Mesendoderm (in vitro differentiated cells): ENCODE data around the gene PCMTD2.

ENCODE experiments used
- DNase-seq: peaks from one replicate; pipeline ENCODE4 v3.0.0; 2013
- H2AK5ac ChIP-seq: 2 replicates; pipeline ENCODE4 v1.6.1; 2013; ENCODE audit warnings: low read length, inconsistent platforms
- H2BK120ac ChIP-seq: 2 replicates; pipeline ENCODE4 v1.6.1; 2013; ENCODE audit warnings: low read depth, mild to moderate bottlenecking, low read length, moderate library complexity, mixed read lengths
- H2BK15ac ChIP-seq: replicated peaks from 2 replicates; pipeline ENCODE4 v1.6.1; 2013; ENCODE audit warnings: low read depth, mild to moderate bottlenecking, moderate library complexity
- H2BK5ac ChIP-seq: 2 replicates; pipeline ENCODE4 v1.6.1; 2013; ENCODE audit warnings: low read length, inconsistent platforms
- H3K18ac ChIP-seq: 2 replicates; pipeline ENCODE4 v1.6.1; 2013; ENCODE audit warnings: mild to moderate bottlenecking, low read length, mixed read lengths
- H3K23ac ChIP-seq: one replicate; pipeline ENCODE4 v1.6.1; 2013; ENCODE audit warnings: low read length
- H3K27ac ChIP-seq: 2 replicates; pipeline ENCODE4 v1.5.1; 2013; ENCODE audit warnings: low read depth, mild to moderate bottlenecking, inconsistent platforms, low read length, moderate library complexity
- H3K27me3 ChIP-seq: 2 replicates; pipeline ENCODE4 v1.6.1; 2013; ENCODE audit warnings: low read length, control low read depth, mild to moderate bottlenecking, inconsistent platforms; ENCODE audit not compliant: insufficient read depth, poor library complexity
- H3K36me3 ChIP-seq: 2 replicates; pipeline ENCODE4 v1.6.1; 2013; ENCODE audit warnings: low read length, inconsistent platforms; ENCODE audit not compliant: control insufficient read depth, insufficient read depth
- H3K4ac ChIP-seq: one replicate; pipeline ENCODE4 v1.6.1; 2013; ENCODE audit warnings: low read depth, mild to moderate bottlenecking, low read length, moderate library complexity
- H3K4me1 ChIP-seq: 2 replicates; pipeline ENCODE4 v1.6.1; 2013; ENCODE audit warnings: low read depth, low read length, inconsistent platforms; ENCODE audit not compliant: control insufficient read depth
- H3K4me2 ChIP-seq: 2 replicates; pipeline ENCODE4 v1.6.1; 2013; ENCODE audit warnings: low read length
- H3K4me3 ChIP-seq: 2 replicates; pipeline ENCODE4 v1.5.1; 2013; ENCODE audit warnings: mild to moderate bottlenecking, low read length
- H3K56ac ChIP-seq: one replicate; pipeline ENCODE4 v1.6.1; 2013; ENCODE audit warnings: low read length
- H3K79me1 ChIP-seq: 2 replicates; pipeline ENCODE4 v1.6.1; 2013; ENCODE audit warnings: low read length, inconsistent platforms
- H3K79me2 ChIP-seq: 2 replicates; pipeline ENCODE4 v1.6.1; 2013; ENCODE audit warnings: mild to moderate bottlenecking, low read length; ENCODE audit not compliant: control insufficient read depth, insufficient read depth
- H3K9ac ChIP-seq: 2 replicates; pipeline ENCODE4 v1.6.1; 2013; ENCODE audit warnings: low read length, inconsistent platforms
- H4K5ac ChIP-seq: one replicate; pipeline ENCODE4 v1.6.1; 2013; ENCODE audit warnings: low read length
- H4K8ac ChIP-seq: one replicate; pipeline ENCODE4 v1.6.1; 2013; ENCODE audit warnings: low read depth, mild to moderate bottlenecking, control low read depth, low read length, moderate library complexity
- WGBS: extraction: QIAGEN DNeasy Blood & Tissue Kit; methylation state at CpG from one replicate; pipeline ENCODE4 v1.1.7; 2013; ENCODE audit warnings: low lambda C conversion rate, missing lambda C conversion rate; ENCODE audit not compliant: insufficient coverage; ENCODE audit errors: extremely low coverage; 5-methylcytosine and 5-hydroxymethylcytosine counted together

Gene PCMTD2

DNA sequence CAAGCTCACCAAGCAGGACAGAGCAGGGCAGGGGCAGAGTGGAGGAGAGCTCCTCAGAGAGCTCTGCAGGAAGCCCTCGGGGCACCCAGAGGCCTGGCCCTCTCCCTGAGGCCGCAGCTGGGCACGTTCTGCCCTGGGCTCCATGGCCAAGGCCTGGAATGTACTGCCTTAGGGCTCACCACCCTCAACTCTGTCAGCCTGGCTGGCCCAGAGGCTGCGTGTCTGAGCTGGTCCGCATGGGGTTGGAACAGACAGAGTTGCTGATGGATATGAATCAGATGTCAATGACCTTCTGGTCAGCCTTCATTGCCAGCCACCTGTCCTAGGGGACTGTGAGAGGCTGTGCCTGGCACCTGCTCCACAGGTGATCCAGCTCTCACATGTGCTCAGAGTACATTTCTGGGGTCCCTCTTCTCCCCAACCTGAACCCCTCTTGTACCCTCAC, 33.2 kb upstream of the PCMTD2 start:
- peaks cover 2% of the 10 kb centered on the region for H3K4me1 ChIP-seq
- no peak overlapping the region for H4K8ac ChIP-seq
- H3K18ac ChIP-seq, result no peak overlapping the region
- H3K56ac ChIP-seq, result no peak overlapping the region
- no peaks in the 10 kb centered on the region for H3K36me3 ChIP-seq
- H3K4ac ChIP-seq, result no peak overlapping the region
- H2AK5ac ChIP-seq, result no peak overlapping the region
- no peak overlapping the region for H4K5ac ChIP-seq
- no peak for DNase-seq
- no peak overlapping the region for H2BK15ac ChIP-seq
- H3K9ac ChIP-seq, result no peak overlapping the region
- no peak overlapping the region for H3K4me3 ChIP-seq
- H3K79me2 ChIP-seq, result no peaks in the 10 kb centered on the region
- H2BK5ac ChIP-seq, result no peak overlapping the region
- H3K27me3 ChIP-seq, result no peaks in the 10 kb centered on the region
- no peaks in the 10 kb centered on the region for H3K79me1 ChIP-seq
- no peak overlapping the region for H2BK120ac ChIP-seq
- H3K23ac ChIP-seq, result no peak overlapping the region
- H3K27ac ChIP-seq, result no peak overlapping the region
- no peak overlapping the region for H3K4me2 ChIP-seq
- no CpG with 5 or more reads among the region's 5 CpGs for WGBS

DNA sequence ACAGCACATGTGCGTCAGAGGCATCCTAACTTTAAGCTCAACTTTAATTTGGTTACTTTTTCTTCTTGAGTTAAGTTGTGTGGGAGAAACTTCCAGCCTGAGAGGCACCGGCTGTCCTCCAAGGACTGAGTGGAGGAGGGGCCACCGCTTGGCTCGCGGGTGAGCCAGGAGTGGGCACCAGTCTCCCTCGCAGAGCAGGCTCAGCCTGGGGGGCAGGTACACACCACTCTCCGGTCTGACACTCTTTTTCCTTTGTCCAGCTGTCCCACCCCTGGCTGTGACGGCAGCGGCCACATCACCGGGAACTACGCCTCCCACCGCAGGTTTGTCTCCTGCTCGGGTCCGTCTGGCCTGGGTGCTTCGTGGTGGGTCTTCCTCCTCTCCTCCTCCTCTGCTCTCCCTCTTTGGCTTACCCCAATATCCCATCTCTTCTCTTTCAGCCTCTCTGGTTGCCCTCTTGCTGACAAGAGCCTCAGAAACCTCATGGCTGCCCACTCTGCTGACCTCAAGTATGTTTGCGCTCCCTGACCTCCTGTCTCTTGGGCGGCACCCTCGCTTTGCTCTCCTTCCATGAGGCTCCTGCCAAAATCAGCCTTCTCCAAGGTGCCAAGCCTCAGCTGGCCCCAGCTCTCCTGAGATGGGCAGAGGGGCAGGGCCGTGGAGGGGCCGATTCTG, 32.6 kb upstream of the PCMTD2 start:
- no peaks in the 10 kb centered on the region for H3K36me3 ChIP-seq
- DNase-seq, result no peak
- H3K4me1 ChIP-seq, result peaks cover 2% of the 10 kb centered on the region
- H3K9ac ChIP-seq, result no peak overlapping the region
- no peaks in the 10 kb centered on the region for H3K79me1 ChIP-seq
- H3K4me2 ChIP-seq, result no peak overlapping the region
- H4K8ac ChIP-seq, result no peak overlapping the region
- no peaks in the 10 kb centered on the region for H3K79me2 ChIP-seq
- no peak overlapping the region for H4K5ac ChIP-seq
- H3K23ac ChIP-seq, result no peak overlapping the region
- H3K4ac ChIP-seq, result no peak overlapping the region
- no peak overlapping the region for H3K27ac ChIP-seq
- no peak overlapping the region for H3K4me3 ChIP-seq
- no peak overlapping the region for H2BK120ac ChIP-seq
- no peaks in the 10 kb centered on the region for H3K27me3 ChIP-seq
- H3K18ac ChIP-seq, result no peak overlapping the region
- H2BK5ac ChIP-seq, result no peak overlapping the region
- no peak overlapping the region for H2AK5ac ChIP-seq
- H3K56ac ChIP-seq, result no peak overlapping the region
- WGBS, result no CpG with 5 or more reads among the region's 20 CpGs
- H2BK15ac ChIP-seq, result no peak overlapping the region

DNA sequence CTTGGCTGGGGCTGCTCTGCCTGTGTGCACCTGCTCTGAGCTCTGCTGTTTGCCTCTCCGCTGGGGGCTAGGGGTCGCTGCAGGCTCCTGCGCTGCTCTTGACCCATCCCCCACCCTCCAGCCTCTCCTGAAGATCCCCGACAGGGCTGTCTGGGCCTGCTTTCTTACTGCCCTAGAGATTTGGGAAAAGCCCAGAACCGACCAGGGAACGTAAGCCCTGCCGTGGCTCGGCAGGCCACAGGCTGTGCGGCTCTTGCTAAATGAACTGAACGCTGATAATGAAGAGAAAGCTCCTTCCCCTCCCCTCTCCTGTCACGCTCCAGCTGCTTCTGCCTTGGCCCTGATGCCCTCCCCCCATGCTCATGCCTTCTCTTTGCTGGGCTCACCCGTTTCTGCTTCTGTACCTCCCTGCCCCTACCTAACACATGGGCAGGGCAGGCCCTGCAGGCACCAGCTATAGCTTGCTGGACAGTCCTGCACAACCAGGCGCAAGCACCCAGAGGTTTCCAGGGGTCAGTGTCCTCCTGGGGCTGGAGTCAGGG, 32.0 kb upstream of the PCMTD2 start:
- Histone ChIP-seq H2BK120ac (no peak overlapping the region), H3K27ac (no peak overlapping the region), H2AK5ac (no peak overlapping the region), H3K18ac (no peak overlapping the region), H3K56ac (peak overlapping the region; percentile 6), H3K79me2 (no peaks in the 10 kb centered on the region), H3K23ac (no peak overlapping the region), H3K4me3 (no peak overlapping the region), H4K5ac (no peak overlapping the region), H4K8ac (no peak overlapping the region), H2BK15ac (no peak overlapping the region), H3K9ac (peak overlapping the region; percentile 35), H3K4me2 (no peak overlapping the region), H3K4ac (no peak overlapping the region), H2BK5ac (no peak overlapping the region), H3K27me3 (no peaks in the 10 kb centered on the region), H3K4me1 (peaks cover 2% of the 10 kb centered on the region), H3K36me3 (no peaks in the 10 kb centered on the region), H3K79me1 (no peaks in the 10 kb centered on the region)
- no CpG with 5 or more reads among the region's 13 CpGs for WGBS
- peak; percentile 88 for DNase-seq

DNA sequence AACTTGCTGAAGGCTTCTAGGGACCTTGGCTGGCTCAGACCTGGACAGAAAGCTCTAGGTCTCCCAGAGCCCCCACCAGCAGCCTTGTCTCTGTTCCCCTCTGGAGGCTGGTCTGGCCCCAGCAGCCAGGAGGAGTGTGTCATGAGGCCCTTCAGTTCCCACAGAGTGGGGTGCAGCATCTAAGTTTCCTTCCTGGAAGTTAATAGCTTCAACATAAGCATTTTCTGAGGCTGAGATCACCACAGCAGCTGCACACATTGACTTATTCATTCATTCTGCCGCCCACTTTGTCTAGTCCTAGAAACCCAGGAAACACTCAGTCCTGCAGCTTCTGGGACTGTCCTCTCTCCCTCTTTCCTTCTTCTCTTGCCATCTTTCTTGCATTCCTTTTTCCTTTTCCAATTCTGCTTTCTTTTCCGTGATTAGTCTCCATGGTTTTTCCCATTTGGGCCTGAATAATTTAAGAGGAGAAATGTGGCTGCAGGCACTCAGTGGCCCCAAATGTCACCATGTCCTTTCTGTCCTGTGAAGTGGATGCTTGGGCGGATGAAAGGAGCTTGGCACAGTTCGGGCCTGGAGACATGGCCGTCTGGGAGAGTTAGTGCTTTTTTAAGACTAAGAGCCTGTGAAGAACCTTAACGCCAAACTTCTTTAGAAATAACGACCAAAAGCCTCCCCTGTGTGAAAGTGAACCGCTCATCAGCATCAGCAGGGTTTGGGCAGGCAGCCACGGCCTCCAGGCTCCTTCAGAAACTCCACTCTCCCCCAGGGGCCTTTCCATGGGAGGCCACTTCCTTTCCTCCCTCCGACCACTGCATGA, 31.0 kb upstream of the PCMTD2 start:
- H3K27me3 ChIP-seq, result no peaks in the 10 kb centered on the region
- H3K4me1 ChIP-seq, result peaks cover 2% of the 10 kb centered on the region

DNA sequence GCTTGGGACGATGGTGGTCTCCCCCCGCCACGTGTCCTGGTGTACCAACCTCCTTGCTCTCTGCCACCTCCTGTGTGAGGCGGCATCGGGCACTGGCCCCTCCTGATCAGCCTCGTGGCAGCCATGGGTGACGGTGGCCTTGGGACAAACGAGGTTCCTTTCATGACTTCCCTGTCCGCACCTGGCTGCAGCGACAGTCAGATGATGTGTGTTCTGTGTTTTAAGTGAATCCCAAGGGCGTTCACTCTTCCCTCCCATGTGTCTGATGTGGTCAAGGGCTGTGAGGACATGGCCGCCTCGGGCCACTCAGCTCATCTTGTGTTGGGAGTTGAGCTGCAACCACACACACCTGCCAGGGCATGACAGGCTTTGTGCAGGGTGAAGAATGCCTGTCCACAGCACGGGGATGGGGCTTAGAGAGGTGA, 30.4 kb upstream of the PCMTD2 start:
- no peak overlapping the region for H4K8ac ChIP-seq
- no peak overlapping the region for H3K4me2 ChIP-seq
- no CpG with 5 or more reads among the region's 14 CpGs for WGBS
- no peaks in the 10 kb centered on the region for H3K36me3 ChIP-seq
- no peak overlapping the region for H3K4me3 ChIP-seq
- no peak overlapping the region for H3K4ac ChIP-seq
- H3K79me2 ChIP-seq, result no peaks in the 10 kb centered on the region
- H4K5ac ChIP-seq, result no peak overlapping the region
- H2AK5ac ChIP-seq, result no peak overlapping the region
- H2BK5ac ChIP-seq, result no peak overlapping the region
- H3K79me1 ChIP-seq, result no peaks in the 10 kb centered on the region
- no peak overlapping the region for H3K23ac ChIP-seq
- H3K4me1 ChIP-seq, result peaks cover 2% of the 10 kb centered on the region
- H2BK120ac ChIP-seq, result no peak overlapping the region
- H3K56ac ChIP-seq, result no peak overlapping the region
- no peak overlapping the region for H3K9ac ChIP-seq
- no peak for DNase-seq
- no peak overlapping the region for H3K27ac ChIP-seq
- no peak overlapping the region for H3K18ac ChIP-seq
- H2BK15ac ChIP-seq, result no peak overlapping the region
- no peaks in the 10 kb centered on the region for H3K27me3 ChIP-seq

More for the DNA sequence above, 31.0 kb upstream of the PCMTD2 start:
- Histone ChIP-seq H2BK15ac (no peak overlapping the region), H2BK120ac (no peak overlapping the region), H3K4ac (no peak overlapping the region), H4K5ac (no peak overlapping the region), H3K18ac (no peak overlapping the region), H3K56ac (no peak overlapping the region), H4K8ac (no peak overlapping the region), H3K23ac (no peak overlapping the region), H3K36me3 (no peaks in the 10 kb centered on the region), H2AK5ac (no peak overlapping the region), H3K4me3 (no peak overlapping the region), H3K27ac (no peak overlapping the region), H3K4me2 (no peak overlapping the region), H3K9ac (no peak overlapping the region), H3K79me2 (no peaks in the 10 kb centered on the region), H2BK5ac (no peak overlapping the region), H3K79me1 (no peaks in the 10 kb centered on the region)
- no peak for DNase-seq
- no CpG with 5 or more reads among the region's 10 CpGs for WGBS
